ENCODE results near the gene NRN1.

DNA sequence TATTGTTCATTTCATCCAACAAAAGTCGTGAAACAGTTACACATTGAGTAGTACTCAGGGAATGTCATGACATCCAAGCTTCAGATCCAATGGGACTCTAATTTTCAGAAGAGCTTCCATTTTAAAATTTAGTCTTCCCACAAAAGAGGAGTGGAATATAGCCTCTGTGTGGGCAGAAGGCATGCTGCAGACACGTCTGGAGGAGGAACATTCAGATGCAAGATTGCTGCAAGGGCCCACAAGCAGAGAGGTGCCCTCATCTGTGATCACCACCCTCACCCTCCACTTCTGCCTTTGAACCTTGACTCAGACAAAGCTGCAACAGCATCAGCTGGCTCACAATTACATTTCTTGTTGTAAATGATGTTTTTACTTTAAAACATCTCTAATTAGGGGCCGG is 29.9 kb downstream of the NRN1 start:
- TF ChIP-seq EZH2 (IDR thresholded peaks at IDR 0.05; ENCODE audit: borderline replicate concordance, control insufficient read depth, low read depth, low read length) (no peak), POLR2A (IDR thresholded peaks at IDR 0.05; ENCODE audit: low read depth, low read length) (no peak), SMAD1 (IDR thresholded peaks at IDR 0.05; ENCODE audit: low read depth, partially characterized antibody) (no peak), FOS (IDR thresholded peaks at IDR 0.05; ENCODE audit: borderline replicate concordance, extremely low read depth, insufficient read length) (no peak), RUNX3 (IDR thresholded peaks at IDR 0.05; ENCODE audit: low read length) (no peak), SP1 (IDR thresholded peaks at IDR 0.05; ENCODE audit: low read depth, low read length) (no peak), ESRRA (IDR thresholded peaks at IDR 0.05; ENCODE audit: low read length) (no peak)
- TF ChIP-seq, protein P1, sequence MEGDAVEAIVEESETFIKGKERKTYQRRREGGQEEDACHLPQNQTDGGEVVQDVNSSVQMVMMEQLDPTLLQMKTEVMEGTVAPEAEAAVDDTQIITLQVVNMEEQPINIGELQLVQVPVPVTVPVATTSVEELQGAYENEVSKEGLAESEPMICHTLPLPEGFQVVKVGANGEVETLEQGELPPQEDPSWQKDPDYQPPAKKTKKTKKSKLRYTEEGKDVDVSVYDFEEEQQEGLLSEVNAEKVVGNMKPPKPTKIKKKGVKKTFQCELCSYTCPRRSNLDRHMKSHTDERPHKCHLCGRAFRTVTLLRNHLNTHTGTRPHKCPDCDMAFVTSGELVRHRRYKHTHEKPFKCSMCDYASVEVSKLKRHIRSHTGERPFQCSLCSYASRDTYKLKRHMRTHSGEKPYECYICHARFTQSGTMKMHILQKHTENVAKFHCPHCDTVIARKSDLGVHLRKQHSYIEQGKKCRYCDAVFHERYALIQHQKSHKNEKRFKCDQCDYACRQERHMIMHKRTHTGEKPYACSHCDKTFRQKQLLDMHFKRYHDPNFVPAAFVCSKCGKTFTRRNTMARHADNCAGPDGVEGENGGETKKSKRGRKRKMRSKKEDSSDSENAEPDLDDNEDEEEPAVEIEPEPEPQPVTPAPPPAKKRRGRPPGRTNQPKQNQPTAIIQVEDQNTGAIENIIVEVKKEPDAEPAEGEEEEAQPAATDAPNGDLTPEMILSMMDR (IDR thresholded peaks at IDR 0.05 in 2 of 3, conservative IDR thresholded peaks at IDR 0.05 in 1 of 3; ENCODE audit: control insufficient read depth in 2 of 3, extremely low read depth in 1 of 3, insufficient read depth in 1 of 3, low read depth in 3 of 3, low read length in 3 of 3) = no peak
- TF ChIP-seq, protein P2, sequence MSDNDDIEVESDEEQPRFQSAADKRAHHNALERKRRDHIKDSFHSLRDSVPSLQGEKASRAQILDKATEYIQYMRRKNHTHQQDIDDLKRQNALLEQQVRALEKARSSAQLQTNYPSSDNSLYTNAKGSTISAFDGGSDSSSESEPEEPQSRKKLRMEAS (IDR thresholded peaks at IDR 0.05; ENCODE audit: low read depth, low read length) = no peak
- TF ChIP-seq, protein P3, sequence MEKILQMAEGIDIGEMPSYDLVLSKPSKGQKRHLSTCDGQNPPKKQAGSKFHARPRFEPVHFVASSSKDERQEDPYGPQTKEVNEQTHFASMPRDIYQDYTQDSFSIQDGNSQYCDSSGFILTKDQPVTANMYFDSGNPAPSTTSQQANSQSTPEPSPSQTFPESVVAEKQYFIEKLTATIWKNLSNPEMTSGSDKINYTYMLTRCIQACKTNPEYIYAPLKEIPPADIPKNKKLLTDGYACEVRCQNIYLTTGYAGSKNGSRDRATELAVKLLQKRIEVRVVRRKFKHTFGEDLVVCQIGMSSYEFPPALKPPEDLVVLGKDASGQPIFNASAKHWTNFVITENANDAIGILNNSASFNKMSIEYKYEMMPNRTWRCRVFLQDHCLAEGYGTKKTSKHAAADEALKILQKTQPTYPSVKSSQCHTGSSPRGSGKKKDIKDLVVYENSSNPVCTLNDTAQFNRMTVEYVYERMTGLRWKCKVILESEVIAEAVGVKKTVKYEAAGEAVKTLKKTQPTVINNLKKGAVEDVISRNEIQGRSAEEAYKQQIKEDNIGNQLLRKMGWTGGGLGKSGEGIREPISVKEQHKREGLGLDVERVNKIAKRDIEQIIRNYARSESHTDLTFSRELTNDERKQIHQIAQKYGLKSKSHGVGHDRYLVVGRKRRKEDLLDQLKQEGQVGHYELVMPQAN (conservative IDR thresholded peaks at IDR 0.05) = no peak
- TF ChIP-seq, protein P4, sequence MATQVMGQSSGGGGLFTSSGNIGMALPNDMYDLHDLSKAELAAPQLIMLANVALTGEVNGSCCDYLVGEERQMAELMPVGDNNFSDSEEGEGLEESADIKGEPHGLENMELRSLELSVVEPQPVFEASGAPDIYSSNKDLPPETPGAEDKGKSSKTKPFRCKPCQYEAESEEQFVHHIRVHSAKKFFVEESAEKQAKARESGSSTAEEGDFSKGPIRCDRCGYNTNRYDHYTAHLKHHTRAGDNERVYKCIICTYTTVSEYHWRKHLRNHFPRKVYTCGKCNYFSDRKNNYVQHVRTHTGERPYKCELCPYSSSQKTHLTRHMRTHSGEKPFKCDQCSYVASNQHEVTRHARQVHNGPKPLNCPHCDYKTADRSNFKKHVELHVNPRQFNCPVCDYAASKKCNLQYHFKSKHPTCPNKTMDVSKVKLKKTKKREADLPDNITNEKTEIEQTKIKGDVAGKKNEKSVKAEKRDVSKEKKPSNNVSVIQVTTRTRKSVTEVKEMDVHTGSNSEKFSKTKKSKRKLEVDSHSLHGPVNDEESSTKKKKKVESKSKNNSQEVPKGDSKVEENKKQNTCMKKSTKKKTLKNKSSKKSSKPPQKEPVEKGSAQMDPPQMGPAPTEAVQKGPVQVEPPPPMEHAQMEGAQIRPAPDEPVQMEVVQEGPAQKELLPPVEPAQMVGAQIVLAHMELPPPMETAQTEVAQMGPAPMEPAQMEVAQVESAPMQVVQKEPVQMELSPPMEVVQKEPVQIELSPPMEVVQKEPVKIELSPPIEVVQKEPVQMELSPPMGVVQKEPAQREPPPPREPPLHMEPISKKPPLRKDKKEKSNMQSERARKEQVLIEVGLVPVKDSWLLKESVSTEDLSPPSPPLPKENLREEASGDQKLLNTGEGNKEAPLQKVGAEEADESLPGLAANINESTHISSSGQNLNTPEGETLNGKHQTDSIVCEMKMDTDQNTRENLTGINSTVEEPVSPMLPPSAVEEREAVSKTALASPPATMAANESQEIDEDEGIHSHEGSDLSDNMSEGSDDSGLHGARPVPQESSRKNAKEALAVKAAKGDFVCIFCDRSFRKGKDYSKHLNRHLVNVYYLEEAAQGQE (IDR thresholded peaks at IDR 0.05; ENCODE audit: low read depth, low read length) = no peak
